Measurements from ENCODE around the gene CLIP2. TPM values are rescaled to one million over a fixed set of nuclear protein-coding genes. Genes with fewer than 3 reads are reported as not detected.

Gene CLIP2
- total and polyA plus RNA-seq, 2 of the 4 experiments (the other 2 are of a cell fraction) = 18.1 to 20.7 TPM

GRCh38 chr7:74399006-74399405, 109.8 kb downstream of the CLIP2 start:
- ATAC-seq (ENCODE audit: low read depth) (no peak), DNase-seq (no peak)
- Histone ChIP-seq H3K23ac (ENCODE audit: low read depth, low read length) (no peak overlapping the region), H4K8ac (ENCODE audit: low read depth in 2 of 2, low read length in 2 of 2) (no peak overlapping the region), H4K5ac (ENCODE audit: low read depth, low read length) (no peak overlapping the region), H3K9me3 (ENCODE audit: control insufficient read depth, insufficient read depth, low read length) (no peaks in the 10 kb centered on the region), H3K14ac (replicated peaks; ENCODE audit: low read depth, low read length) (no peak overlapping the region), H3K27me3 (ENCODE audit: control insufficient read depth, insufficient read depth, low read length) (no peaks in the 10 kb centered on the region), H2BK5ac (ENCODE audit: low read depth, low read length, poor library complexity, severe bottlenecking) (no peak overlapping the region), H4K91ac (ENCODE audit: insufficient read depth, low read depth, low read length) (no peak overlapping the region), H2AK9ac (replicated peaks; ENCODE audit: low read depth, low read length, poor library complexity) (no peak overlapping the region), H2BK20ac (ENCODE audit: low read depth, low read length) (no peak overlapping the region), H3K9ac (ENCODE audit: low read depth, low read length) (no peak overlapping the region), H3K56ac (ENCODE audit: extremely low read depth, insufficient read depth, low read length) (no peak overlapping the region), H3K4me2 (ENCODE audit: low read depth, low read length) (no peak overlapping the region), H4K20me1 (ENCODE audit: insufficient read depth, low read length) (peaks cover 12% of the 10 kb centered on the region; the same call in 1 of the 2 replicates), H2AK5ac (ENCODE audit: low read depth, low read length) (no peak overlapping the region), H3K18ac (ENCODE audit: low read depth, low read length) (no peak overlapping the region), H3K9me1 (ENCODE audit: insufficient read depth, low read length) (no peaks in the 10 kb centered on the region), H2BK120ac (ENCODE audit: low read depth, low read length) (no peak overlapping the region), H3K4ac (ENCODE audit: low read depth, low read length) (no peak overlapping the region), H3K27ac (ENCODE audit: insufficient read depth, low read length) (no peak overlapping the region), H2BK15ac (ENCODE audit: low read depth, low read length) (no peak overlapping the region), H2AFZ (replicated peaks; ENCODE audit: low read length, poor library complexity) (no peak overlapping the region), H3K36me3 (ENCODE audit: control insufficient read depth, insufficient read depth, low read length) (peaks cover 56% of the 10 kb centered on the region), H3K4me3 (ENCODE audit: insufficient read depth, low read depth, low read length) (no peak overlapping the region), H3K79me1 (ENCODE audit: low read depth in 1 of 2, low read length in 2 of 2) (peaks cover 4 to 15% of the 10 kb centered on the region in 2 experiments), H3K4me1 (ENCODE audit: control insufficient read depth, insufficient read depth, low read length) (no peaks in the 10 kb centered on the region)
- TF ChIP-seq RAD21 (IDR thresholded peaks at IDR 0.05; ENCODE audit: low read length) (no peak), CHD1 (IDR thresholded peaks at IDR 0.05; ENCODE audit: low read depth, low read length) (no peak), RCOR1 (IDR thresholded peaks at IDR 0.05; ENCODE audit: insufficient replicate concordance, low read length) (no peak)
- CTCF ChIA-PET = no interaction called here
- POLR2A ChIA-PET (ENCODE audit: unreplicated experiment) = no interaction called here
- 91% methylated on average over 4 of the region's 6 CpGs; no CpG with 5 or more reads in 1 of the 2 experiments for WGBS, 2 experiments (ENCODE audit: extremely low coverage in 2 of 2, insufficient read length in 1 of 2)
- intact Hi-C loops (cut with micrococcal nuclease) (no loop called here), in situ Hi-C loops (cut with MboI; ENCODE audit: low sequenced_read_pairs) (loop anchor here (5.0 to 10.0 kb wide), 2 partner anchors 327 to 534 kb away; partner anchors contain the start of gene TMEM270), dilution Hi-C loops (cut with HindIII; ENCODE audit: low sequenced_read_pairs, unreplicated experiment) (no loop called here)
- no TSS peak for BruUV-seq (replicated peaks)
